D721Med (cell line): ENCODE measurements around the gene SIK2.
"Not testable (repeated sequence)": the region's sequence is repeated elsewhere in the genome, so short reads cannot be mapped to it uniquely, and the experiment has no call there.

Experiments used
- DNase-seq: peaks from one replicate; pipeline ENCODE4 v3.0.0; 2011; ENCODE audit warnings: low spot score; ENCODE audit not compliant: insufficient read length
- FAIRE-seq: peaks from 2 replicates; lab custom pipeline; 2011; peaks lifted over from hg19 to GRCh38; lab: Jason Lieb, UNC
- CTCF ChIP-seq: IDR thresholded peaks from 2 replicates; pipeline ENCODE4 v1.5.1; 2012; ENCODE audit warnings: mild to moderate bottlenecking, control low read depth; ENCODE audit not compliant: insufficient read depth; ENCODE audit errors: missing control alignments

SIK2 gene

GRCh38 chr11:111707039-111707690 is 104.9 kb downstream of the SIK2 start:
- no peak for FAIRE-seq

GRCh38 chr11:111707691-111708067 is 105.4 kb downstream of the SIK2 start:
- FAIRE-seq = no peak
- TF ChIP-seq CTCF = no peak
- DNase-seq = no peak

More at GRCh38 chr11:111707039-111707690, 104.9 kb downstream of the SIK2 start:
- TF ChIP-seq CTCF = no peak
- DNase-seq = no peak

- DNase-seq (no peak), FAIRE-seq (no peak)
- TF ChIP-seq CTCF = no peak
Measured at GRCh38 chr11:111714522-111714921, 112.3 kb downstream of the SIK2 start.

GRCh38 chr11:111715142-111715816 is 113.0 kb downstream of the SIK2 start:
- DNase-seq (no peak), FAIRE-seq (no peak)
- TF ChIP-seq CTCF = no peak

- not testable (repeated sequence) for FAIRE-seq, DNase-seq
Measured at GRCh38 chr11:111717660-111718059, 115.4 kb downstream of the SIK2 start.

GRCh38 chr11:111718436-111718835 is 116.2 kb downstream of the SIK2 start:
- TF ChIP-seq CTCF = no peak
- DNase-seq (no peak), FAIRE-seq (no peak)

- FAIRE-seq = no peak
- no peak for TF ChIP-seq CTCF
- no peak for DNase-seq
Measured at GRCh38 chr11:111718859-111719258, 116.6 kb downstream of the SIK2 start.
